ENCODE measurements around the gene PIP4K2C.
"Not testable (repeated sequence)": the region's sequence is repeated elsewhere in the genome, so short reads cannot be mapped to it uniquely, and the experiment has no call there.

The PIP4K2C gene

GRCh38 chr12:57615637-57616036 lies 24.6 kb downstream of the PIP4K2C start:
- Histone ChIP-seq H3K36me3 (ENCODE audit: control insufficient read depth, insufficient read depth, low read length) (no peaks in the 10 kb centered on the region), H3K27me3 (ENCODE audit: control insufficient read depth, insufficient read depth, low read length) (peaks cover 36% of the 10 kb centered on the region), H3K4me3 (ENCODE audit: low read length) (no peak overlapping the region), H3K9me3 (ENCODE audit: control insufficient read depth, insufficient read depth, low read length) (no peaks in the 10 kb centered on the region), H3K27ac (ENCODE audit: low read length) (no peak overlapping the region), H3K4me1 (ENCODE audit: control insufficient read depth, insufficient read depth, low read length) (peaks cover 3% of the 10 kb centered on the region)
- DNase-seq (ENCODE audit: low read depth, low spot score), result no peak
- WGBS (ENCODE audit: insufficient coverage, insufficient read length), result no CpG with 5 or more reads among the region's 5 CpGs

- no peaks in the 10 kb centered on the region for H3K36me3 ChIP-seq (ENCODE audit: control insufficient read depth, insufficient read depth, low read length)
- H3K9me3 ChIP-seq (ENCODE audit: control insufficient read depth, insufficient read depth, low read length), result no peaks in the 10 kb centered on the region
- DNase-seq (ENCODE audit: low read depth, low spot score), result no peak
- H3K4me3 ChIP-seq (ENCODE audit: low read length), result no peak overlapping the region
- no peak overlapping the region for H3K27ac ChIP-seq (ENCODE audit: low read length)
- no CpG with 5 or more reads among the region's 3 CpGs for WGBS (ENCODE audit: insufficient coverage, insufficient read length)
- H3K27me3 ChIP-seq (ENCODE audit: control insufficient read depth, insufficient read depth, low read length), result peaks cover 45% of the 10 kb centered on the region
- H3K4me1 ChIP-seq (ENCODE audit: control insufficient read depth, insufficient read depth, low read length), result peaks cover 4% of the 10 kb centered on the region
These were observed 25.6 kb downstream of the PIP4K2C start for GRCh38 chr12:57616383-57617101.

GRCh38 chr12:57617942-57618341 lies 26.9 kb downstream of the PIP4K2C start:
- WGBS (ENCODE audit: insufficient coverage, insufficient read length), result no CpG with 5 or more reads among the region's 11 CpGs
- Histone ChIP-seq H3K27me3 (ENCODE audit: control insufficient read depth, insufficient read depth, low read length) (peaks cover 57% of the 10 kb centered on the region), H3K9me3 (ENCODE audit: control insufficient read depth, insufficient read depth, low read length) (no peaks in the 10 kb centered on the region), H3K4me3 (ENCODE audit: low read length) (no peak overlapping the region), H3K36me3 (ENCODE audit: control insufficient read depth, insufficient read depth, low read length) (no peaks in the 10 kb centered on the region), H3K27ac (ENCODE audit: low read length) (no peak overlapping the region), H3K4me1 (ENCODE audit: control insufficient read depth, insufficient read depth, low read length) (peaks cover 4% of the 10 kb centered on the region)
- DNase-seq (ENCODE audit: low read depth, low spot score), result no peak

- not testable (repeated sequence) for H3K4me3 ChIP-seq (ENCODE audit: low read length); H3K36me3 ChIP-seq (ENCODE audit: control insufficient read depth, insufficient read depth, low read length); H3K27ac ChIP-seq (ENCODE audit: low read length); H3K4me1 ChIP-seq (ENCODE audit: control insufficient read depth, insufficient read depth, low read length); H3K9me3 ChIP-seq (ENCODE audit: control insufficient read depth, insufficient read depth, low read length); DNase-seq (ENCODE audit: low read depth, low spot score)
- WGBS (ENCODE audit: insufficient coverage, insufficient read length), result no CpG with 5 or more reads among the region's 6 CpGs
- H3K27me3 ChIP-seq (ENCODE audit: control insufficient read depth, insufficient read depth, low read length), result peaks cover 57% of the 10 kb centered on the region
These were observed 27.4 kb downstream of the PIP4K2C start for GRCh38 chr12:57618431-57618830.

GRCh38 chr12:57618966-57619433 lies 28.0 kb downstream of the PIP4K2C start:
- Histone ChIP-seq H3K4me1 (ENCODE audit: control insufficient read depth, insufficient read depth, low read length) (peaks cover 1% of the 10 kb centered on the region), H3K27me3 (ENCODE audit: control insufficient read depth, insufficient read depth, low read length) (peaks cover 63% of the 10 kb centered on the region), H3K27ac (ENCODE audit: low read length) (no peak overlapping the region), H3K4me3 (ENCODE audit: low read length) (peak overlapping the region; percentile 8; the same call in 1 of the 2 replicates), H3K9me3 (ENCODE audit: control insufficient read depth, insufficient read depth, low read length) (no peaks in the 10 kb centered on the region), H3K36me3 (ENCODE audit: control insufficient read depth, insufficient read depth, low read length) (no peaks in the 10 kb centered on the region)
- DNase-seq (ENCODE audit: low read depth, low spot score), result no peak
- no CpG with 5 or more reads among the region's 16 CpGs for WGBS (ENCODE audit: insufficient coverage, insufficient read length)

- H3K27ac ChIP-seq (ENCODE audit: low read length), result no peak overlapping the region
- H3K4me1 ChIP-seq (ENCODE audit: control insufficient read depth, insufficient read depth, low read length), result peaks cover 1% of the 10 kb centered on the region; the same call in 1 of the 2 replicates
- H3K9me3 ChIP-seq (ENCODE audit: control insufficient read depth, insufficient read depth, low read length), result no peaks in the 10 kb centered on the region
- no peak for DNase-seq (ENCODE audit: low read depth, low spot score)
- WGBS (ENCODE audit: insufficient coverage, insufficient read length), result no CpG with 5 or more reads among the region's 46 CpGs
- peaks cover 69% of the 10 kb centered on the region for H3K27me3 ChIP-seq (ENCODE audit: control insufficient read depth, insufficient read depth, low read length)
- peak overlapping the region; percentile 8; the same call in 1 of the 2 replicates for H3K4me3 ChIP-seq (ENCODE audit: low read length)
- no peaks in the 10 kb centered on the region for H3K36me3 ChIP-seq (ENCODE audit: control insufficient read depth, insufficient read depth, low read length)
These were observed 28.6 kb downstream of the PIP4K2C start for GRCh38 chr12:57619434-57620244.

GRCh38 chr12:57620245-57620935 lies 29.4 kb downstream of the PIP4K2C start:
- Histone ChIP-seq H3K27me3 (ENCODE audit: control insufficient read depth, insufficient read depth, low read length) (peaks cover 76% of the 10 kb centered on the region), H3K27ac (ENCODE audit: low read length) (no peak overlapping the region), H3K36me3 (ENCODE audit: control insufficient read depth, insufficient read depth, low read length) (no peaks in the 10 kb centered on the region), H3K9me3 (ENCODE audit: control insufficient read depth, insufficient read depth, low read length) (no peaks in the 10 kb centered on the region), H3K4me1 (ENCODE audit: control insufficient read depth, insufficient read depth, low read length) (peaks cover 1% of the 10 kb centered on the region; the same call in 1 of the 2 replicates), H3K4me3 (ENCODE audit: low read length) (no peak overlapping the region)
- no CpG with 5 or more reads among the region's 13 CpGs for WGBS (ENCODE audit: insufficient coverage, insufficient read length)
- DNase-seq (ENCODE audit: low read depth, low spot score), result no peak

GRCh38 chr12:57620936-57621496 lies 30.0 kb downstream of the PIP4K2C start:
- H3K4me3 ChIP-seq (ENCODE audit: low read length), result no peak overlapping the region; the same call in 1 of the 2 replicates
- peaks cover 83% of the 10 kb centered on the region for H3K27me3 ChIP-seq (ENCODE audit: control insufficient read depth, insufficient read depth, low read length)
- no peaks in the 10 kb centered on the region for H3K9me3 ChIP-seq (ENCODE audit: control insufficient read depth, insufficient read depth, low read length)
- no peak overlapping the region for H3K27ac ChIP-seq (ENCODE audit: low read length)
- no CpG with 5 or more reads among the region's 42 CpGs for WGBS (ENCODE audit: insufficient coverage, insufficient read length)
- no peak for DNase-seq (ENCODE audit: low read depth, low spot score)
- peaks cover 1% of the 10 kb centered on the region; the same call in 1 of the 2 replicates for H3K4me1 ChIP-seq (ENCODE audit: control insufficient read depth, insufficient read depth, low read length)
- H3K36me3 ChIP-seq (ENCODE audit: control insufficient read depth, insufficient read depth, low read length), result no peaks in the 10 kb centered on the region

- H3K27me3 ChIP-seq (ENCODE audit: control insufficient read depth, insufficient read depth, low read length), result peaks cover 89% of the 10 kb centered on the region
- H3K4me3 ChIP-seq (ENCODE audit: low read length), result peak overlapping the region; percentile 25; the same call in 1 of the 2 replicates
- WGBS (ENCODE audit: insufficient coverage, insufficient read length), result no CpG with 5 or more reads among the region's 49 CpGs
- no peak for DNase-seq (ENCODE audit: low read depth, low spot score)
- H3K36me3 ChIP-seq (ENCODE audit: control insufficient read depth, insufficient read depth, low read length), result no peaks in the 10 kb centered on the region
- no peaks in the 10 kb centered on the region for H3K9me3 ChIP-seq (ENCODE audit: control insufficient read depth, insufficient read depth, low read length)
- H3K4me1 ChIP-seq (ENCODE audit: control insufficient read depth, insufficient read depth, low read length), result peaks cover 1% of the 10 kb centered on the region; the same call in 1 of the 2 replicates
- H3K27ac ChIP-seq (ENCODE audit: low read length), result no peak overlapping the region
These were observed 30.7 kb downstream of the PIP4K2C start for GRCh38 chr12:57621497-57622292.

Measured in iPS DF 6.9 (cell line).